KMS-11 (cell line): ENCODE results near the gene MPC1.
"Not testable (repeated sequence)": the region's sequence is repeated elsewhere in the genome, so short reads cannot be mapped to it uniquely, and the experiment has no call there.

Experiments
- H2AFZ ChIP-seq: fragments of 200-600 bp; sonication (generic); 2 replicates; pipeline ENCODE4 v1.6.1; 2016; ENCODE audit warnings: antibody characterized with exemption, mixed run types, low read depth
- H3K27ac ChIP-seq: fragments of 200-600 bp; sonication (generic); 2 replicates; pipeline ENCODE4 v1.6.1; 2016; ENCODE audit warnings: mild to moderate bottlenecking, mixed run types
- H3K27me3 ChIP-seq: fragments of 200-600 bp; sonication (generic); 2 replicates; pipeline ENCODE4 v1.6.1; 2017; ENCODE audit warnings: mild to moderate bottlenecking, low read depth, mixed run types, moderate library complexity; ENCODE audit not compliant: insufficient read depth
- H3K36me3 ChIP-seq: fragments of 200-600 bp; sonication (generic); 2 replicates; pipeline ENCODE4 v1.6.1; 2017; ENCODE audit warnings: mild to moderate bottlenecking, mixed run types; ENCODE audit not compliant: insufficient read depth
- H3K4me1 ChIP-seq: fragments of 200-600 bp; sonication (generic); 2 replicates; pipeline ENCODE4 v1.6.1; 2016; ENCODE audit warnings: mild to moderate bottlenecking, low read depth, mixed run types; ENCODE audit not compliant: poor library complexity, severe bottlenecking
- H3K4me2 ChIP-seq: fragments of 200-600 bp; sonication (generic); 2 replicates; pipeline ENCODE4 v1.7.0; 2016; ENCODE audit warnings: mild to moderate bottlenecking, mixed run types
- H3K4me3 ChIP-seq: fragments of 200-600 bp; sonication (generic); IDR thresholded peaks from 2 replicates; pipeline ENCODE4 v1.6.1; 2017; ENCODE audit warnings: low read depth, low read length, mixed read lengths; ENCODE audit not compliant: insufficient read depth
- H3K79me2 ChIP-seq: fragments of 200-600 bp; sonication (generic); 2 replicates; pipeline ENCODE4 v1.6.1; 2016; ENCODE audit warnings: low read depth, mixed run types; ENCODE audit not compliant: insufficient read depth
- H3K9ac ChIP-seq: fragments of 200-600 bp; sonication (generic); 2 replicates; pipeline ENCODE4 v1.6.1; 2016; ENCODE audit warnings: mild to moderate bottlenecking, mixed run types
- H4K20me1 ChIP-seq: fragments of 200-600 bp; sonication (generic); 2 replicates; pipeline ENCODE4 v1.6.1; 2016; ENCODE audit warnings: mild to moderate bottlenecking, mixed run types; ENCODE audit not compliant: insufficient read depth
- TF ChIP-seq, protein P1 (sequence below): fragments of 200-600 bp; sonication (generic); conservative IDR thresholded peaks from 2 replicates; pipeline ENCODE4 v1.6.1; 2017; ENCODE audit warnings: low read depth, mild to moderate bottlenecking, antibody characterized with exemption, low read length, moderate library complexity, mixed read lengths

MPC1 gene

GRCh38 chr6:166394036-166394892, 11.5 kb upstream of the MPC1 start:
- Histone ChIP-seq H3K36me3 (no peaks in the 10 kb centered on the region), H3K27ac (no peak overlapping the region), H3K4me1 (no peaks in the 10 kb centered on the region), H4K20me1 (no peaks in the 10 kb centered on the region), H3K79me2 (no peaks in the 10 kb centered on the region), H2AFZ (no peak overlapping the region), H3K4me2 (no peak overlapping the region), H3K27me3 (no peaks in the 10 kb centered on the region), H3K9ac (no peak overlapping the region), H3K4me3 (no peak overlapping the region)
- TF ChIP-seq, protein P1, sequence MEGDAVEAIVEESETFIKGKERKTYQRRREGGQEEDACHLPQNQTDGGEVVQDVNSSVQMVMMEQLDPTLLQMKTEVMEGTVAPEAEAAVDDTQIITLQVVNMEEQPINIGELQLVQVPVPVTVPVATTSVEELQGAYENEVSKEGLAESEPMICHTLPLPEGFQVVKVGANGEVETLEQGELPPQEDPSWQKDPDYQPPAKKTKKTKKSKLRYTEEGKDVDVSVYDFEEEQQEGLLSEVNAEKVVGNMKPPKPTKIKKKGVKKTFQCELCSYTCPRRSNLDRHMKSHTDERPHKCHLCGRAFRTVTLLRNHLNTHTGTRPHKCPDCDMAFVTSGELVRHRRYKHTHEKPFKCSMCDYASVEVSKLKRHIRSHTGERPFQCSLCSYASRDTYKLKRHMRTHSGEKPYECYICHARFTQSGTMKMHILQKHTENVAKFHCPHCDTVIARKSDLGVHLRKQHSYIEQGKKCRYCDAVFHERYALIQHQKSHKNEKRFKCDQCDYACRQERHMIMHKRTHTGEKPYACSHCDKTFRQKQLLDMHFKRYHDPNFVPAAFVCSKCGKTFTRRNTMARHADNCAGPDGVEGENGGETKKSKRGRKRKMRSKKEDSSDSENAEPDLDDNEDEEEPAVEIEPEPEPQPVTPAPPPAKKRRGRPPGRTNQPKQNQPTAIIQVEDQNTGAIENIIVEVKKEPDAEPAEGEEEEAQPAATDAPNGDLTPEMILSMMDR, result no peak

DNA sequence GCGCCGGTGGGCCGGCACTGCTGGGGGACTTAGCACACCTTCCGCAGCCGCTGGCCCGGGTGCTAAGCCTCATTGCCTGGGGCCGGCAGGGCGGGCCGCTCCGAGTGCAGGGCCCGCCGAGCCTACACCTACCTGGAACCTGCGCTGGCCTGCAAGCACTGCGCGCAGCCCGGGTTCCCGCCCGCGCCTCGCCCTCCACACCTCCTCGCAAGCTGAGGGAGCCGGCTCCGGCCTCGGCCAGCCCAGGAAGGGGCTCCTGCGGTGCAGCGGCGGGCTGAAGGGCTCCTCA, 10.7 kb upstream of the MPC1 start:
- no peaks in the 10 kb centered on the region for H4K20me1 ChIP-seq
- H3K4me2 ChIP-seq, result no peak overlapping the region
- H3K4me3 ChIP-seq, result no peak overlapping the region
- no peaks in the 10 kb centered on the region for H3K4me1 ChIP-seq
- no peak overlapping the region for H3K27ac ChIP-seq
- TF ChIP-seq, protein P1, result no peak
- no peak overlapping the region for H3K9ac ChIP-seq
- no peak overlapping the region for H2AFZ ChIP-seq
- no peaks in the 10 kb centered on the region for H3K36me3 ChIP-seq
- H3K79me2 ChIP-seq, result no peaks in the 10 kb centered on the region
- H3K27me3 ChIP-seq, result no peaks in the 10 kb centered on the region

- not testable (repeated sequence) for H4K20me1 ChIP-seq, H3K79me2 ChIP-seq, H3K4me1 ChIP-seq, H3K27me3 ChIP-seq, H2AFZ ChIP-seq, H3K36me3 ChIP-seq, H3K4me2 ChIP-seq, H3K4me3 ChIP-seq, H3K9ac ChIP-seq, H3K27ac ChIP-seq
These were observed 10.2 kb upstream of the MPC1 start for GRCh38 chr6:166392755-166393534.

GRCh38 chr6:166389119-166389518, 6.4 kb upstream of the MPC1 start:
- no peaks in the 10 kb centered on the region for H4K20me1 ChIP-seq
- no peak overlapping the region for H3K9ac ChIP-seq
- H3K4me1 ChIP-seq, result peaks cover 4% of the 10 kb centered on the region

More at GRCh38 chr6:166389119-166389518, 6.4 kb upstream of the MPC1 start:
- no peaks in the 10 kb centered on the region for H3K27me3 ChIP-seq
- H3K79me2 ChIP-seq, result no peaks in the 10 kb centered on the region
- TF ChIP-seq, protein P1, result no peak
- no peak overlapping the region for H3K4me2 ChIP-seq
- no peak overlapping the region for H2AFZ ChIP-seq
- H3K27ac ChIP-seq, result no peak overlapping the region
- H3K4me3 ChIP-seq, result no peak overlapping the region
- H3K36me3 ChIP-seq, result no peaks in the 10 kb centered on the region
